CD1c-positive myeloid dendritic cell (primary cell): ENCODE measurements around the gene KIF1B.
"Not testable (repeated sequence)": the region's sequence is repeated elsewhere in the genome, so short reads cannot be mapped to it uniquely, and the experiment has no call there.

Source experiments
- DNase-seq: peaks from one replicate; pipeline ENCODE4 v3.0.0-alpha.2; 2016; ENCODE audit errors: extremely low spot score

Gene KIF1B

DNA sequence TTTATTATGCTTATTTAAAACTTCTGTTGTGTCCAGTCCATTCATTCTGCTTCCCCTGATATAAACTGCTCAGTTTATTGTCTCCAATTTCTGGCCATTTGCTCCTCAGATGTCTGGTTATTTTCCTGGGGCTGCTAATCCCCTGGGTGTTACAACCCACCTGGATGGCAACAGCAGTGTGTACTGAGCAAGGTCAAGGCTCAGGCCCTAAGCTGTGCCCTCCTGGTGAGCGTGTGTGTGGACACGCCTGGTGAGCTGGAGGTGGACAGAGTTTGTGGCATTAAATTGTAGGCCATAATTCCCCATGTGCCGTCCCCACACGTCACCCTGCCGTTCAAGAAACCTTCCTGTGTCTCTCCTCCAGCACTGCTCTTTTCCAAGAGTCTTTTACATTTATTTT, 18.1 kb upstream of the KIF1B start:
- no peak for DNase-seq

DNA sequence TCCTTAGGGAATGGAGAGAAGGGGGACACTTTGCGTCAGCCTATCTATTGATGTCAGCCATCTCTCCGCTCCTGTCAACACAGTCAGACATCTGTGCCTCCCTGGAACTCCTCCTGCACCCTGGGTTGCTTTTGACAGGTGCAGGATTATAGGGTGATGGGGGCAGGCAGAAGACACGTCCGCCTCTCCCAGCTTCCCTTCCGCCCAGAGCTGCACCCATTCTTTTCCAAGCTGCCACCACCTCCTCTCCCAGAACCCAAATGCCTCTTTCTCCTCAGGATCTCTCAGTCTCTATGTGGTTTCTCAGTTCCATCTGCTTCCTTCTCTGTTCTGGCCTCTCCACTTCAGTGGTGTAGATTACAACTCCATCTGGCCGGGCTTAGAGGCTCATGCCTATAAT, 17.1 kb upstream of the KIF1B start:
- no peak for DNase-seq

DNA sequence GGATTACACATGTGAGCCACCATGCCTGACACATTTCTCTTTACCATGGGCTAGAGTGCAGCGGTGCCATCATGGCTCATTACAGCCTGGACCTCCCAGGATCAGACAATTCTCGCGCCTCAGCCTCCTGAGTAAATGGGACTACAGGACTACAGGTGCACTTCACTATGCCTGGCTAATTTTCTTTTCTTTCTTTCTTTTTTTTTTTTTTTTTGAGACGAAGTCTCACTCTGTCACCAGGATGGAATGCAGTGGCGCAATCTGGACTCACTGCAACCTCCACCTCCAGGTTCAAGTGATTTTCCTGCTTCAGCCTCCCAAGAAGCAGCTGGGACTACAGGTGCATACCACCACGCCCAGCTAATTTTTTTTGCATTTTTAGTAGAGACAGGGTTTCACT, 14.8 kb upstream of the KIF1B start:
- no peak for DNase-seq

DNA sequence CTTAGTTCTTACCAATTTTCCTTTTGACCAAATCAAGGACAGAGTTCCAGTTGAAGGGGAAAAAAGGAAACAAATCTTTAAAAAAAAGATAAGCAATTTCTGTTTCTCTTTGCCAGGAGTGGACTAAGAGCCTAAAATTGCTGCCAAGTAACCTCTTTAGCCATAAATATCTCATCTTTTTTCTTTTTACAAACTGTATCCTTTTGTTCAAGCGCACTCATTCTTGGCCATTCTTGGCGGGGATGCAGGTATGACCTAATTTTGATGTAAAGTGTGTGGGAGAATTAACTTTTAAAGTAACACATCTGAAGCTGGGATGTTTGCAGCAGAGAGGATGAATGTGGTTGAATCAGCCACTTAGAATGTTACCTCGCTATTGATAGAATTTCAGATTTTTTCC, 13.4 kb upstream of the KIF1B start:
- no peak for DNase-seq

DNA sequence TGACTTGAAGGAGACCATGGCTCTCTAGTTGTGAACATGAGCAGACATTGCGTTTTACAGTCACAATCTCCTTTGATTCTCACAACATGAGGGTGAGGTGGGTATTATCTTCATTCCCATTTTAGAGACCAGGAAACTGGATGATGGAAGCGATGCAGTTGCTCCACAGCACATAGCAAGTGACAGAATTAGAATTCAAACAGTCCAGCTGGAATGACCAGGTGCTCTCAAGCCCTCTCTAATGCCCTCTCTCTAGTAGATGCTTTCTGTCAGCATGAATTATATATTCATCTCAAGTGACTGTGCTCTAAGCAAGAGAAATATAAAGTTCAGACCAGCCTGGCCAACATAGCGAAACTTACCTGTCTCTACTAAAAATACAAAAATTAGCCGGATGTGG, 9.8 kb upstream of the KIF1B start:
- no peak for DNase-seq

DNA sequence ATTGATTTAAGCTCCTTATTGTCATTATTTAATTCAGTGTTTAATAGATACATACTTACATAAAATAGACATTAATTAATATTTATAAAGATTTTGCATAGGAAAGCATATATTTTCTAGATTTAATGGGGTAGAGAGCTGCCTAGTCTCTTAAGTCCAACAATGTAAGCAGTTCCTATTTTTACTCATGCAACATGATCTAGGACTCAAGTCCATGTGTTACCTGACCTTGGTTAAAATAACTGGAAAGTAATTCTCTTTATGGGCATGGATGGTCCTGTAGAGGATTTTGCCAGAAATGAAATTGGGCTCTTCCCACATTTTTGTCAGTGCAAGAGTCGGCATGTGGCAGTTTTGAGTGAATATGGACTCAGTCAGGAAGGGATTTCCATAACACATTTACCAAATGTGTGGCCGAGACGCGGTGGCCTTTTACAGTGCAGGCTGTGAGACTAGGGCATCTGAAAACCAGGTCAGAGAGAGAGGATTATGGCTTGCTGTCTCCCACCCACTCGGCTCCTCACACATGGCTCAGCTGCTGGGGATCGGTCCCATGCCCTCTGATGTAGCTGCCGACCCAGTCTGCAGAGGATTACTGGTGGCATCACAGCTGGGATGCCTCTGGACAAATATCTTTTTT, 6.2 kb upstream of the KIF1B start:
- DNase-seq: no peak

DNA sequence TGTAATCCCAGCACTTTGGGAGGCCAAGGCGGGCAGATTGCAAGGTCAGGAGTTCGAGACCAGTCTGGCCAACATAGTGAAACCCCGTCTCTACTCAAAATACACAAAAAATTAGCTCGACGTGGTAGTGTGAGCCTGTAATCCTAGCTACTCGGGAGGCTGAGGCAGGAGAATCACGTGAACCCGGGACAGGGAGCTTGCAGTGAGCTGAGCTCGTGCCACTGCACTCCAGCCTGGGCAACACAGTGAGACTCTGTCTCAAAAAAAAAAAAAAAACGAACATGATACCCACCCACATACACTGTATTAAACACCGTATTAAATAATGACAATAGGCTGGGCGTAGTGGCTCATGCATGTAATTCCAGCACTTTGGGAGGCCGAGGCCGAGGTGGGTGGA, 5.2 kb upstream of the KIF1B start:
- not testable (repeated sequence) for DNase-seq

DNA sequence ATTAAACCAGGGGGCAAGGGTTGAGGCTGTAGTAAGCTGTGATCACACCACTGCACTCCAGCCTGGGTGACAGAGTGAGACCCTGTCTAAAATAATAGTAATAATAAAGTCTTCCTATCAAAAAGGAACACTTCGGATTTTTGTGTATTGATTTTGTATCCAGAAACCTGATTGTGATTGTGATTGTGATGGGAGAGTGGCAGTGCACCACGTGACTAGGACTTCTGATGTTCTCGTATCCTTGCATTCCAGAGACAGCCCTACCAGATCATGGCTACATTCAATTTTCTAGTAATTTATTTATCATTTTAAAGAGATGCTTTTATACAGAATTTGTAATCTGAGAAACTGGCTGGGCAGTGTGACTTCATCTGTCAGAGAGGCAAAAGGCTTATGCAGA, 2.6 kb upstream of the KIF1B start:
- no peak for DNase-seq

DNA sequence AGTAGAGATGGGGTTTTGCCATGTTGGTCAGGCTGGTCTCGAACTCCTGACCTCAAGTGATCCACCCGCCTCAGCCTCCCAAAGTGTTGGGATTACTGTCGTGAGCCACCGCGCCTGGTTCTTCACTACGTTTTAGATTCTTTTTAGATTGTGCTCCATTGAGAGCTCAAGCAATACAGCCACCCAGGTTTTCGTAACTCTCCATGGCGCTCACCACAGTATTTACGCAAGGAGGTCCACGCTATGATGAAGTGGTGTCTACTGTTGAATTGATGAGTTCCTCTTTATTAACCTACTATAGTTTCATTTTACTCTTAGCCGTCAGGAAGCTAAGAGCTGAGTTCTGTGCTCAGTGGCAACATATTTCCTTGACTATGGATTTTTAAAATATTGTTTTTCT, 1.8 kb upstream of the KIF1B start:
- peak; percentile 91 for DNase-seq

DNA sequence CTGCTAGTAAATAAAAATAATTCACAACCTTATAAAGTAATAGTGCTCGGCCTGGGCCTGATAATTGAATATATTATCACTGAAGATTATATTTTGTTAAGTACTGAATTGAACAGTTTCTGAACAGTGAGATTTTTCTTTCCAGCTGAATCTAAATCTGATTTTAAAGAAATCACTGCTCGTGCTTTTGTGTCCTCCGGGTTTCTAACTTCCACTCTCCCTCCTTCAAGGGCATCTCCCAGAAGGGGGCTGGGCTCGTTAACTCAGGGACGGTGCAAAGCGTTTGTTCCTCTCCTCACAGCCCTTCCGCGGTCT, 823 bp upstream of the KIF1B start:
- DNase-seq: no peak

DNA sequence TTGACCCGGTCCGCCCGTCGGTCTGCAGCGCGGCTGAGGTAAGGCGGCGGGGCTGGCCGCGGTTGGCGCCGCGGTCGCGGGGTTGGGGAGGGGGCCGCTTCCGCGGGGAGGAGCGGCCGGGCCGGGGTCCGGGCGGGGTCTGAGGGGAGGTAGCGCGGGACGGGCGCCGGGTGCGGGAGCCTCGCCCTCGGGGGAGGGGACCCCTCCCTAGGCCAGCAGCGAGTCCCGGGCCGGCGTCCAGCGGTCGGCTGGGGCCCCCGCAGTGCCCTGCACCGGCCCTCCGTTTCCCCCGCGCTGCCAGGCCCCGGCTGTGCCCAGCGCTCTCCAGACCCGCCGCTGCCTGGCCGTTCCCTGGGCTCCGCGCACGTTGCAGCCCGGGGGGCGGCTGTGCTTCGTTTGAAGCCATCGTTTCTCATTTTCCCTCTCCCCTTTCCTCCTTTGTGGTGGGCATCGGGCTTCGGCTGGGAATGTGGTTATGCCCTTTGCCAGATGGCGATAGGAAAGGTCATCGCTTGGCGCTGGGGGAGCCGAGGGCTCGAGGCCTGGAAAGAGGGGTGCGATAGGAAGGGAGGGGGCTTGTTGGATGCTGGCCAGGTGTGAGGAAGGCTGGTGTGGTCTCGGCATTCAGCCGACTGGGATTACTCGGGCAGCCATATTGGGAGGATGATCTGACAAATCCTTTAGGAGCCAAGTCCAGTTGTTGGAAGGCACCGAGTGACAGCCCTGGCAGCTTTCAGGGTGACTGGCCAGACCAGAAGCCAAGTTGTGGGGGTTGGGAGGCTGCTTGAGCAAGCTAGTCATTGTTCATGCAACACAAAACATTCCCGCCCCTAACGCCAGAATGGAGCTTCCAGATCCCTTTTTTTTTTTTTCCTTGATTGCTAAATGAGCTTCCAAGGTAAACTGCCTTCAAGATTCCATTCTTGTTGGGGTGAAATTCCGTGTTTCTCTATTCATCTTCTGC, 753 bp downstream of the KIF1B start:
- peak; percentile 74 for DNase-seq

DNA sequence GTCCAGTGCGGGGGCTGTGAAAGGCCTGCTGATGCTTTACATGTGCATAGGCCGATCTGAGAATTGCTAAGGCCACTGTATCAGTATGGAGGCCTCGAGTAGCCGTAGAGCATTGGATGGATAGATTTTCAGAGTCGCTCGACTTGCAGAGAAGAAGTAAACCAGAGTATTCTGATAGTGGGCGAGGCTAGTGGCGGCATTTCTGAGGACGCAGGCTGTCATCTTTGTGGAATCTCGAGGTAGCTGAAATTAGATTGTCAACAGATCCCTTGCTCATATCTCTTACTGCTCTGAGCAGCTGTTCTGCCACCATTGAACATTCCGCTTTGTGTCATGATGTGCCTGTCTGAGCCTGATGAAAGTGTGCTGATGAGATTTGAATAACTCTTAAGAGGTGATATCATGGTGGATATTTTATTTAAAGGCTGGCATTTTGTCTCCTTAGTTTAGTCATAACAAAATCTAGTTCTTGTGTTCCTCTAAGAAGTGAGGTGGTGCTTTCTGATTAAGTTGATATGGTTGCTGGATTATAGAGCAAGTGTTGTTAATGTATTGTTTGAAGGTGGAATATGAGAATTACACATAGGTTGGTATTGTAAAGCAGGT, 1.5 kb downstream of the KIF1B start:
- DNase-seq: no peak

DNA sequence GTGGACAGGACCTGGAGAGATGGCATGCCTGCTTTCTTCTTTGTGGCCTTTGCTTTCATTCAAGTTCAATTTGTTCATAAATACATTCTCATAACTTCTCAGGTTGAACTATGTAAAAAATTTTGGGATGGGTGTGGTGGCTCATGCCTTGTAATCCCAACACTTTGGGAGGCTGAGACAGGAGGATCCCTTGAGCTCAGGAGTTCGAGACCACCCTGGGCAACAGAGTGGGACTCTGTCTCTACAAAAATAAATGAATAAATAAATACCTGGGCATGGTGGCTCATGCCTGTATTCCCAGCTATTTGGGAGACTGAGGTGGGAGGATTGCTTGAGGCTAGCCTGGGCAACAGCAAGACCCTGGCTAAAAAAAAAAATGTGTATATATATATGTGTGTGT, 2.1 kb downstream of the KIF1B start:
- no peak for DNase-seq

DNA sequence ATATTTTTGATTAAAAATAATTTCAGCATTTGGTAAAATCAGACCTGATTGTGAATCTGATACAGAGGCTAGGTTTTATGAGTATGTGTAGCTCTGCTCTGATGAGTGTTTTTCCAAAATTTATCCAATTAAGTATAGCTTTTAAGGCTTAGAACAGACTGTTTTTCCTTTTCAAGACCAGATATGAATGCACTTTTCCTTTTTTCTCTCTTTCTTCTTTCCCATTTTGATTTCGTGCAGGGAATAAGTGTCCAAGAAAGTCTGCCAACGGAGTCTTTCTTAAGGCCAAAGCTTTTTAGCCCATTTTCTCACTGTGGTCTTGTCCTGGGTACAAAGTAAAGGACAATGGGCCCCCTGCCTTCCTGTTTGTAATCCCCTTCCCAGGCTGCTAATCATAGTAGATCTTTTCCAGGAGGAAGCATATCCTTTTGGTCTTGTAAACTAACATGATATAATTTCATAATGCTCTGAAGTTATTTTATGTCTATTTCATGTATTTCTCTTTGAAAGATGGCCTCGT, 2.9 kb downstream of the KIF1B start:
- DNase-seq: no peak

DNA sequence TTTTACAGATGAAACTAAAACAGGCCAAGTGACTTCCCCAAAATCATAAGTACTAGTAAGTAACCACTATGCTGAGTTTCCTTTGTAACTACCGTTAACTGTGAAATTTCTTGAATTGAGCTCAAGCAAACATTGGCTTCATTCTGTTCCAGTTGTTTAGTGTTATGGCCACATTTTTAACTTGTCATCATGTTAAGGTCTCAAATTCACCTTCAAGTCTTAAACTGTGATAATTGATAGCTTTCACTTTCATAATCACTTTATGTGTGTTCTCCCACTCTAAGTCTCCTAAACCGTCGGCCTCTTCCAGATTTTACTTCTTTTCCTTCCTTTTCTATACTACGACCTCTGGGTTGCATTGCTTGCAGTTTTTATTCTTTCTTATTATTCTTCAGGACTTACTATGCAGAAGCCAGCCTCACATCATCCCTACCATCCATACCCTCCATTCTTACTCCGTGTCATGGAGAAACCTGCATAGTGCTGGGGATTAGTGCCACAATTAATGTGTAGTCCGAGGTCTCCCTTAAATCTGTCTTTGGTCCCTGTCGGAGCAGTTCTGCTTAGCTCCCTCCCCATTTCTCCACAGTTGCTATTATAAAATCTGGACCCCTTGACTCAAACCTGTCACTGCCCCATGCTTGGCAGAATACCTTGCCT, 5.8 kb downstream of the KIF1B start:
- DNase-seq: peak; percentile 29

DNA sequence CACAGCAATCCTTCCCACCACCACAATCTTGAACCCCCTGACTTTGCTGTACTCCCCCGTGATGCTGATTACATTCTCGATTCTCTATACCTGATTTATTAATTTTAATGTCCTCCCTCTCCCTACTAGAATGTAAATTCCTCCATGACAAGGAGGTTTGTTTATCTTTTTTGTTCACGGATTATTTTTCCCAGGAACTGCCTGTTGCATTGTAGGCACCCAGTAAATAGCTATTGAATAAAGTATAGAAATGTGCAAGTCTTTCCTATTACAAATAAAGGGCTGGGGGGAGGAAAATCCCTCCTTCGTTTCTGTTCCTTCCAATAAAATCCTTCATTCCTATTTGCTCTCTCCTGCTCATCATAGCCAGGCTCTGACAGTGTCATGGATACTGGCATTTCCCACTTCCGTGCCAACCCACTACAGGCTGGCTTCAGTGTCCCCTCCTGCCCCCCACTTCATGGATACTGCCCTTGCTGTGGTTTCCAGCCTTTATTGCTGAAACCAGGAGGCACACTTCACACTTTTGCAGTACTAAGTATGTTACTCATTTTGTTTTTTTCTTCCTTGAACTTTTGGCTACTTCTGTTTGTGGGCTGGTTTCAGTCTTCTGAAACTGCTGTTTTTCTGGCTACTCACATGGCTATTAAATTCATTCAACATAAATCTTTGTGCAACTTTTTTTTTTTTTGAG, 7.5 kb downstream of the KIF1B start:
- DNase-seq: peak; percentile 73

DNA sequence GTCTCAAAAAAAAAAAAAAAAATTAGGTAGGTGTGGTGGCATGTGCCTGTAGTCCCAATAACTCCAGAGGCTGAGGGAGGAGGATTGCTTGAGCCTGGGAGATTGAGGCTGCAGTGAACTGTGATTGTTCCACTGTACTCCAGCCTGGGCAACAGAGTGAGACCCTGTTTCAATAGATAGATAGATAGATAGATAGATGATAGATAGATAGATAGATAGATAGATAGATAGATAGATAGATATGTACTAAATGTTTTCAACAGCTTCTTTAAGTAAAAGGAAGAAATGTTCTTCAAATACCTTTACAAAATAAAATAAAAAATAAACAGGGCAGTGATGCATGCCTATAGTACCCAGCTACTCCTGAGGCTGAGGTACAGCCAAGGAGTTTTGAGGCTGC, 9.8 kb downstream of the KIF1B start:
- DNase-seq: no peak

DNA sequence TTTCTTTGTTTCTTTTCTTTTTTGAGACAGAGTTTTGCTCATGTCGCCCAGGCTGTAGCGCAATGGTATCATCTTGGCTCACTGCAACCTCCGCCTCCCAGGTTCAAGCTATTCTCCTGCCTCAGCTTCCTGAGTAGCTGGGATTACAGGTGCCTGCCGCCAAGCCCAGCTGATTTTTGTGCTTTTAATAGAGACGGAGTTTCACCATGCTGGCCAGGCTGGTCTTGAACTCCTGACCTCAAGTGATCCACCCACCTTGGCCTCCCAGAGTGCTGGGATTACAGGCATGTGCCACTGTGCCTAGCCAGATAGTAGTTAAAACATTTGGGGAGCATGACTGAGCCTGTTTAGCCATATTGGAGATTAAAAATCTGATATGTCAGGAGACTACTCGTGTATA, 10.3 kb downstream of the KIF1B start:
- not testable (repeated sequence) for DNase-seq

DNA sequence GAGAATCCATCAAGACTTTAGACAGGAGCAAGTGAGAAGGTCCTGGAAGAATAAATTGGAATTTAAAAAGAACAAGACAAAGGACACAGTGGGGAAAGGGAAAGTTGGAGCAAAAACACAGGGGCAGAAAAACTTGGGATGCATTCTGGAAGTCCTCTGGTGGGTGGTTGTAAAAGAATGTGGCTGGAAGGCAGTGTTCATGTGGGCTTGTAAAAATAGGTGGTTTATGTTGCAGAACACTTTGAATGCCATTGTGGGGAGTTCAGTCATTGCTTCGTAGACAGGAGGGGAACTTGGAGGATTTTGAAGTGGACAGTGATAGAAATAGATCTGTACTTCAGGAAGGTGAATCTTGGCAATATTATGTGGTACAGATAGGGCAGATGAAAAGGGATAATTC, 15.2 kb downstream of the KIF1B start:
- DNase-seq: no peak

DNA sequence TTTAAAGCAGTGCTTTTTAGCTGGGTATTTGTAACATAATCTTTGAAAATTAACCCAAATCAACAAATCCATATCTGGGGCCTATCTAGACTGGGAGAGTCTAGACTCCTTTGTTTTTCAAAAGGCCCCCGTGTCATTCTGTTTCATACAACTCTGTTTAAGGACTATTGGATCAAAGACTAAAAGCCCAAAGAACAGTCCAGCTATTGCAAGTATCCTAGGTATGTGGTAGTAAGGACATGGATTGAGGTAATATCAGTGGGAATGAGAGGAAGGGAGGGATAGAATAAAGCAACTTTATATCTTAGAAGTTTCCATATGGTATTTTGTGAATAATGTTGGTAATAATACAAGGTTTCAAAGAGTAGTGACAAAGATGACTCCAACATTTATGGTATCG, 18.2 kb downstream of the KIF1B start:
- DNase-seq: no peak

DNA sequence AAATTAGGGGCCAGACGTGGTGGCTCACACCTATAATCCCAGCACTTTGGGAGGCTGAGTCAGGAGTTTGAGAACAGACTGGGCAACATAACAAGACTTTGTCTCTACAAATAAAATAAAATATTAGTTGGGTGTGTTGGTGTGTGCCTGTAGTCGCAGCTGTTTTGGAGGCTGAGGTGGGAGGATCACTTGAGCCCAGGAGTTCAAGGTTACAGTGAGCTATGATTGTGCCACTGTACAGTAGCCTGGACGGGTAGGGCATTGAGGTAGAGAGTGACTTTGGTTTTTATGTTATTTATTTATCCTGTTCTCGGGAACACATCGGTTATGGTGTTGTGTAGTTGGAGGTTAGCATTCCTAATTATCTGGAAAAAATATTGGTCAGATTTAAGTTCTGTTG, 19.5 kb downstream of the KIF1B start:
- DNase-seq: no peak

DNA sequence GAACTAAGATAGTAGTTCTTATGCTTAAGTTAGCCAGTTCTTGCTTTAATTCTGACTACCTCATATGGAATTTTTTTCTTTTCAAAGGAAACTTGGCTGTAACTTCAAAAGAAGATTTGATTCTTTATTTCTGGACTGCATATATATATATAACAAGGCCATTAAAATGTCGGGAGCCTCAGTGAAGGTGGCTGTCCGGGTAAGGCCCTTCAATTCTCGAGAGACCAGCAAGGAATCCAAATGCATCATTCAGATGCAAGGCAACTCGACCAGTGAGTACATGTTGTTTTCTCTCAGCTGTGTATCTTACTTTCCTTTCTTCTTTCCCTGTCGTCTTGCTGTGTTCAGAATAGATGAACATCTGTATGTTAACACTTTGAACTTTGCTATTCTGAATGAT, 21.8 kb downstream of the KIF1B start:
- DNase-seq: no peak
